ENCODE measurements around the gene IMP3.
"Not testable (repeated sequence)": the region's sequence is repeated elsewhere in the genome, so short reads cannot be mapped to it uniquely, and the experiment has no call there.

Gene IMP3

DNA sequence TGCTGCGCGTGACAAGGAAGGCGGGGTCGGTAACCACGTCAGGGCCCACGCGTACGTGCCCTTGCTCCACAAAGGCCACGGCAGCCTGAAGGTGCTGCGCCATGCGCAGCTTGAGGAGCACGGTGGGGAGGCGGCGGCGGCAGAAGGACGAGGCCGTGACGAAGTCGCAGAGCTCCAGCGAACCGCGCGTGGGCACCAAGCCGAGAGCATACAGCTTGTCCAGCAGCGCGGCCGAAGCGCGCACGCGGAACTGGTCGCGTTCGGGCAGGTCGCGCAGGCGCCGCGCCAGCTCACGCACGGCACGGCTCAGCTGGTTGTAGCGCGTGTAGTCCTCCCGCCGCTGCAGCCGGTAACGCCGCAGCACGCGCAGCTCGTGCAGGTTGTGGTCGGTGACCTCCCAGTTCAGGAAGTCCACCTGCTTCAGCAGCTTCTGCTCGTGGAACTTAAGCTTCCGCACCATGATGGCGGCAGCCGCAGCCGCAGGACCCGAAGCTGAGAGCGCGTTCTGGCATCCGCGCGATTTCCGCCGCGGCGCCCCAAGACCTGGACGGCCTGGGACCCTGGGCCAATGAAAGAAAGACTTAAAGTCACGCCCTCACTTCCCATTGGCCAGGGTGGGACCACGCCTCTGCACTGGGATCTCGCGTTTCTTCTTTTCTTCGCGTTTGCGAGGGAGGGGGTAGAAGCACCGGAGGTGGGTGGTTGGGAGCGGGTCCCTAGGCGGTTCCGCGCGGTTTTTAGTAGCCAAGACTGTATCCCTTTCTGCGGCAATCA, at the start of gene IMP3:
Gene IMP3 (minus strand): TSS at position 516 of the 774 bp plus-strand sequence. CDS start 56 bp downstream, at position 460.
- peak; percentile 97 for DNase-seq

DNA sequence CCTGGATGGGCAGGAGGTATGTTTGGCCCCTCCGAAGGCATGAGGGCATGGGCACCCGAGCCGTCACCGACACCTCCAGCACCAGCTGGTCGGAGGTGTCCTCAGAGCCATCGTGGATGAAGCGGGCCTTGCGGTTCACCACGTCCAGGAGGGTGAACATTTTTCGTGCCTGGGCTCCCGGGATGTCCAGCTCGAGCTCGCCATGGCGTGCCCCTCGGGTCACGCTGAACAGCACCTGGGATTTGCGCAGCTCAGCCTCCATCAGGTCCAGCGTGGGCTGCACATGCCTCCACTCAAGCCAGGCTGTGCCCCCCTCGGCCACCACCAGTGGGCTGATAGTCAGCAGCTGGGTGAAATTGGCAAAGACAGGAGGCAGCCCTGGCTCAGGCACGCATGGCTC, 49.4 kb upstream of the IMP3 start:
- not testable (repeated sequence) for DNase-seq

- no peak for DNase-seq
Measured at GRCh38 chr15:75688831-75689230, 48.8 kb upstream of the IMP3 start.

- no peak for DNase-seq
Measured at GRCh38 chr15:75688278-75688557, 48.2 kb upstream of the IMP3 start.

- no peak for DNase-seq
Measured at GRCh38 chr15:75687486-75688277, 47.7 kb upstream of the IMP3 start.

GRCh38 chr15:75686212-75686642, 46.2 kb upstream of the IMP3 start:
- DNase-seq, result peak; percentile 90

DNA sequence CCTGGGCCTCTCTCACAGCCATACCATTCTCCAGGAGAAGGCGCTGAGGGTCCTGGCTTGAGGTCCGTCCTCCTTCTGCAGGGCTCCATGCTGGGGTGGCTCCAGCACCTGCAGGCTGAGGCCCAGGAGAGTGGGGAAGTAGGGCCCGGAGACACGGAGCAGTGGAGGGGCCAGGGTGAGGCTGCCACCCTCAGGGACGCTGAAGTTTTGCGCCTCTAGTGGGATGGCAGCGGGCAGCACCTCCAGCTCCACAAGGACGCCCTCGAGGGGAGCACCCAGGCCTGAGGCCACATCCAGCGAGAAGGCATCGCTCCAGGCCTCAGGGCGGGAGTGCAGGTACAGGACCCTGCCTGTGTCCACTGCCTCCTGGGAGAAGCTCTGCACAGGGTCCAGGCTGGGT, 45.2 kb upstream of the IMP3 start:
- DNase-seq, result no peak

DNA sequence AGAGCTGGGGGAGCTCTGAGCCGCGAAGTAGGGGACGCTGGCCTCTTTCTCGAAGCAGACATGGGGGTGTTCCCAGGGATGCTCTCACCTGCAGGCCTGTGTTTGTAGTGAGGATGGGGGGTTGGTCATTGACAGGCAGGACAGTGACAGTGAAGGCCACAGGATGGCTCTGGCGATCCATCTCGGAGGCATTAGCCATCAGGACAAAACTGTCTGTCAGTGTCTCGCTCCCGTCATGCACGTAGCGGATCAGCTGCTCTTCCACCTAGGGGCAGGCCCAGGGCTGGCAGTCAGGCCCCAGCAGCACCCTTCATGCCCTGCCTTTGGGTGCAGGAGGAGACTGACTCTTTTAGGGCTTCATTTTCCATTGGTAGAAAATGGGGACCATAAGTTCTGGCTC, 44.6 kb upstream of the IMP3 start:
- no peak for DNase-seq

GRCh38 chr15:75683646-75684312, 43.8 kb upstream of the IMP3 start:
- DNase-seq, result peak; percentile 83

GRCh38 chr15:75682181-75683135, 42.4 kb upstream of the IMP3 start:
- no peak for DNase-seq

GRCh38 chr15:75680007-75680789, 40.2 kb upstream of the IMP3 start:
- DNase-seq, result no peak

DNA sequence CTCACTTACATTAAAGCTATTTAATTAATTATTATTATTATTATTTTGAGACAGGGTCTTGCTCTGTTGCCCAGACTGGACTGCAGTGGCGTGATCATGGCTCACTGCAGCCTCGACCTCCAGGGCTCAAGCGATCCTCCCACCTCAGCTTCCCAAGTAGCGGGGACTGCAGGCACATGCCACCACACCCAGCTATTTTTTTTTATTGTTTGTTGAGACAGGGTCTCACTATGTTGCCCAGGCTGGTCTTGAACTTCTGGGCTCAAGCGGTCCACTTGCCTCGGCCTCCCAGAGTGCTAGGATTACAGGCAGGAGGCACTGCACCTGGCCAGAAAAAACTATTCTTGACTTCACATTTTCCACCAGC, 38.3 kb upstream of the IMP3 start:
- not testable (repeated sequence) for DNase-seq

GRCh38 chr15:75677465-75678323, 37.7 kb upstream of the IMP3 start:
- no peak for DNase-seq

GRCh38 chr15:75676688-75677464, 36.9 kb upstream of the IMP3 start:
- no peak for DNase-seq

- DNase-seq, result no peak
Measured at GRCh38 chr15:75675579-75676404, 35.8 kb upstream of the IMP3 start.

DNA sequence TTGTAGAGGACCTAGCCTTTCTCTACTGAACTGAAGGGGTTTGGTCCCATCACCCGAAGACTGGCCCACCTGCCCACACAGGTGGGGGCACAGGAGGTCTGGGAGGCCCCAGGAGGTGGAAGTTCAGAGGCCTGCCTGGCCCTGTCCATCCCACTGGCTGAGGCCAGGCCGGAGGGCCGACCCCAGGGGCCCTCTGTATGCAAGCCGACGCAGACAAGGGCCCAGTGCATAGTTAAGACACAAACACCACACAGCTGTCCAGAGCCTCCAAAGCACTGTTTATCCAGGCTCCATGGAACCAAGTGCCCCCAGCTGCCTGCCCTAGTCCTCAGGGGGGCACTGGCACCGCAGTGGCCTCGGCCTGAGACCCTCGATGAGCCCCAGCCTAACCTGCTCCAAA, 34.3 kb upstream of the IMP3 start:
- no peak for DNase-seq

DNA sequence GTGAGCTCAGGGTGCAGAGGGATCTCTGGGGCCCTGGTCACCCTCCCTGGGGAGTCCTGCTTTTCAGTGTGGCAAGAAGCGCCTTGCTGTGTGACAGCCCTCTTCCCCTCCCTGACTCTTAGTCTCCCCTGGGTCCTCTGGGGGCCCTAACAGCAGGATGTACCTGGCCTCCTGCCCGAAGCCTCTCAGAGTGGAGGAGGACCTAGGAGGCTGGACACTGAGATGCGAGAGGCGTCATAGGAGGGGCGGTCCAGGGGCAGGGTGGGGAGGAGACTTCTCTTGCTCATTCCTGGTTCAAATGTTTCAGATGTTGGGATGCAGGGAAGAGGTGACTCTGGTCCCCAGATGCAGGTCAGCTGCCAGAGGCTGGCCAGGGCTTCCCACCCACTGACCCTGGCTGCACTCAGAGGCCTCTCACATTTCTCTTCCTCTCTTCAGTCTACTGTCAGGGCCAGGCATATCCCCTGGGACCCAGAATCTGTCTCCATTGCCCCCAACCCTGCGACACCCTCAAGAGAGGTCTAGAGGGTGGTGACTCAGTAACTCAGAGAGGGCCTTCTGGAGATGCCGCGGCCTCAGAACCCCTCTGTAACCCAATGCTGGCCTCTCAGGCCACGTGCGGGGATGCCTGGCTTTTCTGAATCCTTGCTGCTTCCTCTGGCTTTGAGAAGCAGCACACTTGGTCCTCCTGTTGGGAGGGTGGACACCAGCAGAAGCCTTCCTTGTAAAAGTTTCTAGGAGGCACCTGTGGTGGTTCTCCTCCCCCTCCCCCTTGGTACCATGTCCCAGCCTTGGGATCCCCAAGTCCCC, 33.6 kb upstream of the IMP3 start:
- peak; percentile 92 for DNase-seq

All from femur (tissue), 1 donor.